ENCODE data around the gene ITPR2.

The ITPR2 gene

DNA sequence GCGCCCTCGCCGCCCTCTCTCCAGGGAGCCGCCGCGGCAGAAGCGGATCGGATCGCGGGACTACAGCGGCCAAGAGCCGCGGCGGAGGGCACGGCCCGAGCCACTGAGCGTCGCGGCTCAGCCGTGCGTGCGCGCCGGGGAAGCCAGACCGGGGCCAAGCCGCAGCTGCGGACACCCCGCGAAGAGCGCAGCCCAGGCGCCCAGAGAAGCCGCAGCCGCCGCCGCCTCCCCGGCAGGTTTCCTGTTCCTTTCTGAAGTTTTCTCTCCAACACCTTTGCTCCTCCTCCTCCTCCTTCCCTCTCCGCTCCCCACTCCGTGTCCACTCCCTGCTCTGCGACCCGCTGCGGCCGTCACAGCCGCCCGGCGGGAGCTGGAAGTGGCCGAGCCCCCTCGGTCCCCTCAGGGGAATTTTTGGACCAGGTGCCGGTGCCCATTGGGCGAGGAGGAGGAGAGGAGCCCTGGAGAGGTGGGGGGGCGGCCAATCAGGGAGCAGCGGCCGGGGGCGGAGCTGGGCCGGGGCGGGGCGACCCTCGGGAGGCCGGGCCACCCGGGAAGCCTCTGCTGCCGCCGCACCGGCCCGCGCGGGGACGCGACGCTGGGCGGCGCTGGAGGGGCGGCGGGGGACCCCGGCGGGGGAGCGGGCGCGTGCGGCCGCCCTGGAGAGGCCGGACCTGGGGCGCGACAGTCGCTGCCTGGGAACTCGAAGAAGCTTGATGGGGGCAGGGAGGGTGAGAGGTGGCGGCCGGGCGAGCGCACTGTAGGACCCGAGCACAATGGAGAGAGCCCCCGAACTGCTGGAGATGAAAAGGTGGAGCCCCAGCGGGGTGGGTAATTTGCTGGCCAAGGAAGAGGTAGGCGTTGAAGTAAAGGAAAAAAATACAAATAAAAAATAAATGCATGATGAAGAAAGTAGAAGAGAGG is at the start of gene ITPR2:
Gene ITPR2, minus strand, starts transcription at position 373 of the 921 bp plus-strand sequence. CDS start 413 bp downstream, outside the sequence.
- peaks cover 13% of the 10 kb centered on the region for H4K20me1 ChIP-seq
- peak within 1 kb of the TSS; percentile 81 for H3K27ac ChIP-seq
- no peak for TF ChIP-seq Cebpa-rat (IDR thresholded peaks at IDR 0.05)
- peaks cover 17% of the 10 kb centered on the region for H3K4me1 ChIP-seq
- peak within 1 kb of the TSS; percentile 92 for H3K4me3 ChIP-seq
- no peaks in the 10 kb centered on the region for H3K9me3 ChIP-seq
- no peaks in the 10 kb centered on the region for H3K27me3 ChIP-seq
- no peaks in the 10 kb centered on the region for H3K36me3 ChIP-seq
- peak within 1 kb of the TSS; percentile 85 for H3K9ac ChIP-seq
- H3K4me2 ChIP-seq: peak within 1 kb of the TSS; percentile 85

DNA sequence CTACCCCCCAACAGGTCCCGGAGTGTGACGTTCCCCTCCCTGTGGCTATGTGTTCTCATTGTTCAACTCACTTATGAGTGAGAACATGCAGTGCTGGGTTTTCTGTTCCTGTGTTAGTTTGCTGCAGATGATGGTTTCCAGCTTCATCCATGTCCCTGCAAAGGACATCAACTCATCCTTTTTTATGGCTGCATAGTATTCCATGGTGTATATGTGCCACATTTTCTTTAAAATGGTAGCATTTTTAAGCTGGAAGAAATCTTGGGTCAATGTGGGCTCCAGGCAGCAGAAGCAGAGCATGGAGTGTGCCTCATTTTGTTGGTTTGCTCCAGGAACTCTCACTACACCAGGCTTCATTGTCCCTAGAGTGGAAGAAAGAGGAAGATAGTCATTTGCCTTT is 47.6 kb upstream of the ITPR2 start:
- no peak overlapping the region for H3K4me2 ChIP-seq
- no peaks in the 10 kb centered on the region for H4K20me1 ChIP-seq
- no peaks in the 10 kb centered on the region for H3K36me3 ChIP-seq
- TF ChIP-seq Cebpa-rat (IDR thresholded peaks at IDR 0.05): no peak
- peaks cover 19% of the 10 kb centered on the region; the same call in 1 of the 2 replicates for H3K9me3 ChIP-seq
- no peaks in the 10 kb centered on the region for H3K27me3 ChIP-seq
- no peak overlapping the region for H3K4me3 ChIP-seq
- no peak overlapping the region for H3K27ac ChIP-seq
- H3K4me1 ChIP-seq: peaks cover 18% of the 10 kb centered on the region
- no peak overlapping the region for H3K9ac ChIP-seq

DNA sequence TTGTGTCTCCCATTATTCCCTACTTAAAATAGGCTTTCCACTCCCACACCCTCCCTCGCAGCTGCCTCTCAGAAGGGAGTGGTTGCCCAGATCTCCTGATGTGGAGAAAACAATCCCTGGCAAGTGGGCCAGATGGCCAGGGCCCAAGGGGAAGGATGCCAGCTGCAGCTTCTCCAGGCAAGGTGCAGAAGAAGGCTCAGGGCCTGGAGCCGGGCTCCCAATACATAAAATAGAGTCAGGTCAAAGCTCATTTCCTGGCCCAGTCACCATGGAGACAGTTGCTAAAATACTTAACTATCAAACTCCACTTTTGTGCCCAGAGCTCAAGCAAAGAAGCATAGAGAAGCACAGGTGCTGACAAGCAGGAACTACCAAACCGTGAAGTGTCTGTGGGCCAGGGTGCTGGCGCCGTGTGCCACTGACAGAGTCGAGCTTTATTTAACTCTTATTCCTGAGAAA is 45.7 kb upstream of the ITPR2 start:
- Histone ChIP-seq H3K9ac (no peak overlapping the region), H3K27ac (0 out of 2 replicates have a peak overlapping the region, but pooled peaks have one; percentile 2), H3K4me1 (peaks cover 15% of the 10 kb centered on the region), H3K4me3 (no peak overlapping the region), H4K20me1 (no peaks in the 10 kb centered on the region), H3K27me3 (no peaks in the 10 kb centered on the region), H3K9me3 (peaks cover 14% of the 10 kb centered on the region; the same call in 1 of the 2 replicates), H3K4me2 (peak overlapping the region; percentile 68), H3K36me3 (no peaks in the 10 kb centered on the region)
- no peak for TF ChIP-seq Cebpa-rat (IDR thresholded peaks at IDR 0.05)

DNA sequence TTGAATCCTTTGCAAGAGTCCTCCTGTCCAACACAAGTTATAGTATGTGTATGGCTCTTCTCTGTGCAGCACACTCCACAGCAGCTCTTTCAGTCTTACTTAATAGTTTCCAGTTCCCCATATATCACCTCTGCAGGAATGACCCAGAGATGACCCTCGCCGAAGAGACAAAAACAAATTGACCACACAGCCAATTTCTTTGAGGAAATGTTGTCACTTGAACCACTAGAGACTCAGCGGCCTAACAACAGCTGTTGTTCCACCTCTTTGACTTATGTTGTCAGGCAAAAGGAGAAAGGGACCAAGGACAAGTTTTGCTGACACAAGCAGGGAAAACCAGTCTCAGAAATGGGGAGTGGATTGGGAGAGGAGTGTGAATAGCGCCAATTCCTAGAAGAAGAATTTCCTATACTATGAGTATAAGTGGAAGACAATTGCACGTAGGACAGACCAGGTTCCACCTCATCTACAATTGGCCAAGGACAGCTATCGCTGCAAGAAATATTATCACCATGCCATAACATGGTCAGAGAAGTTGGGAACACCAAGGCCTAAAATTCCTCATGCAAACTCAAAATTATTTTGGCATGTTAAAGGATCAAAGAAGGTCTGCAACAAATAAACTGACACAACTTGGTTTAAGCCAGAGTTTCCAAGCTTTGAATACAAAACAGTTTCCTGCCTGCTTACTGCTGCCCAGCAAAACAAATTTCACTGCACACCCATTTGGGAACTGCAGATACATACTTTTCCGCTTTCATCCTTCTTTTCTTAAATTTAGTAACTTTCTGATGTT is 41.7 kb upstream of the ITPR2 start:
- Histone ChIP-seq H3K27me3 (no peaks in the 10 kb centered on the region), H3K4me2 (no peak overlapping the region), H3K9me3 (peaks cover 8% of the 10 kb centered on the region; the same call in 1 of the 2 replicates), H3K36me3 (no peaks in the 10 kb centered on the region), H3K9ac (no peak overlapping the region), H3K4me1 (peaks cover 15% of the 10 kb centered on the region), H4K20me1 (no peaks in the 10 kb centered on the region), H3K27ac (no peak overlapping the region), H3K4me3 (no peak overlapping the region)
- no peak for TF ChIP-seq Cebpa-rat (IDR thresholded peaks at IDR 0.05)

GRCh38 chr12:26872625-26873024 is 39.6 kb upstream of the ITPR2 start:
- no peak overlapping the region for H3K27ac ChIP-seq
- no peaks in the 10 kb centered on the region for H3K4me1 ChIP-seq
- H3K9me3 ChIP-seq: peaks cover 7% of the 10 kb centered on the region; the same call in 1 of the 2 replicates
- no peak for TF ChIP-seq Cebpa-rat (IDR thresholded peaks at IDR 0.05)
- no peaks in the 10 kb centered on the region for H4K20me1 ChIP-seq
- no peak overlapping the region for H3K4me2 ChIP-seq
- no peaks in the 10 kb centered on the region for H3K36me3 ChIP-seq
- no peak overlapping the region for H3K4me3 ChIP-seq
- H3K9ac ChIP-seq: no peak overlapping the region
- no peaks in the 10 kb centered on the region for H3K27me3 ChIP-seq

- no peak overlapping the region for H3K4me2 ChIP-seq
- no peak overlapping the region for H3K27ac ChIP-seq
- H3K4me1 ChIP-seq: peaks cover 6% of the 10 kb centered on the region
- H3K4me3 ChIP-seq: no peak overlapping the region
- no peaks in the 10 kb centered on the region for H4K20me1 ChIP-seq
- no peak overlapping the region for H3K9ac ChIP-seq
- H3K27me3 ChIP-seq: no peaks in the 10 kb centered on the region
- no peaks in the 10 kb centered on the region for H3K36me3 ChIP-seq
- 0 out of 2 replicates have a peak, but pooled peaks cover under 1% of the 10 kb centered on the region for H3K9me3 ChIP-seq
- TF ChIP-seq Cebpa-rat (IDR thresholded peaks at IDR 0.05): no peak
Measured at GRCh38 chr12:26871985-26872384, 39.0 kb upstream of the ITPR2 start.

DNA sequence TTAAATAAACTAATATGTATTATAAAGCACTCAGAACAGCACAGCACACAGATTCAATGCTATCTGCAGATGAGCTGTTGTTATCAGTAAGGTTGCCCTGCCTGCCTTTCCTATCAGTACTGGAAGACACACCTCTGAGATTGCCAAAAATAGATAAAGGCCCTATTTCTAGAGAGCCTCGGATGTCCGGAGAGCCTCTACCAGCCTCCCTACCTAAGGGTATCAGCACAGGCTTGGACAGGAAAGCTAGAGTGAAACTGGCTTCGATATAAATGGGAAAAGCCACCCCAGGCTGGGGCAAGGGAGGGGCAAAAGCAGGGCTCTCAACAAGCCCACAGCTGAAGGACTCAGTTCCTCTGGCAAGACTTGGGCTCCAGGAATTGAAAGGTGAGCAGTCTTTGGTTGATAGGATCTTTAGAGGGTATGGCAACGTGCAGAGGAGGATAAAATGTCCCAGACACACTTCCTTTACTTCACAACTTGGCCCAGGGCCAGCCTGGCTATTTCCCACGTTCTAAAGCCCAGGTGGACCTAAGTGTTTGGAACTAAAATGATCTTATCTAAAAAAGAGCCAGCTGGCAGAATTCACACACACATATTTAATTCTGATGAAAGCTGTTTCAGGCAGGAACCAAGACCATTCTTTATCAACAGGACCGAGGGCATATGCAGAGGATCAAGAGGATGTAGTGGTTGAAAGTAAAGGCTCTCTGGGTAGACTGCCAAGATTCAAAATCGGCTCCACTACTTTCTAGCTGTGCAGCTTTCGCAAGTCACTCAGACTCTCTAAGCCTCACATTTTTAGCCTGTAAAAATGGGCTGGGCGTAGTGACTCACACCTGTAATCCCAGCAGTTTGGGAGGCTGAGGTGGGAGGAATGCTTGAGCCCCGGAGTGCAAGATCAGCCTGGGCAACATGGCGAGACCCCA is 37.8 kb upstream of the ITPR2 start:
- no peak for TF ChIP-seq Cebpa-rat (IDR thresholded peaks at IDR 0.05)
- H3K27me3 ChIP-seq: no peaks in the 10 kb centered on the region
- H3K4me3 ChIP-seq: no peak overlapping the region
- no peaks in the 10 kb centered on the region for H4K20me1 ChIP-seq
- H3K4me1 ChIP-seq: peaks cover 12% of the 10 kb centered on the region
- no peak overlapping the region for H3K4me2 ChIP-seq
- H3K36me3 ChIP-seq: no peaks in the 10 kb centered on the region
- no peak overlapping the region for H3K9ac ChIP-seq
- H3K9me3 ChIP-seq: no peaks in the 10 kb centered on the region
- H3K27ac ChIP-seq: no peak overlapping the region

DNA sequence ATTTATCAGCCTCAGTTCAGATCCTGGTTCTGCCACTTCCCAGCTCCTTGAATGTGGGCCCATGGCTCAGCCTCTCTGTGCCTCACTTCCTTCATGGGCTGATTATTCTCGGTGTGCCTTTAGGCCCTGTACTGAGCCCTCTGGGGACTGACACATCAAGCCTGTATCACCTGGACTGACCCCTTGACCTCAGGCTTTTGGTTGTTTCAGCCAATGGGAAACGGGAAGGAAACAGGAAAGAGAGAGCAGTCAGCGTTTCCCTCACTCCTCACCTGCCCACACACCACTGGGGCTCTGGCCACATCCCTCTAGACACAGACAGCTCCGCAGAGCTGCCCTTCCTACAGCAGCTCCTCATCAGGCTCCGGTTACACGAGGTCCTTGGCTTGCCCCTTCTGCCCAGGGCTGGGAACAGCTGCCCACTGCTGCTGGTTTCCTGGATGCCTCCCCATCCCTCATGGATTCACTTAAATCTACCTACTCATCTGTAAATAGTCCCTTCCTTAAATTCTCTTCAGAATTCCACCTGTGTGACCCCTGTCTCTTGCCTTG is 37.0 kb upstream of the ITPR2 start:
- H3K36me3 ChIP-seq: no peaks in the 10 kb centered on the region
- H3K27ac ChIP-seq: 0 out of 2 replicates have a peak overlapping the region, but pooled peaks have one; percentile 13
- H3K9me3 ChIP-seq: no peaks in the 10 kb centered on the region
- peaks cover 12% of the 10 kb centered on the region for H3K4me1 ChIP-seq
- H4K20me1 ChIP-seq: no peaks in the 10 kb centered on the region
- TF ChIP-seq Cebpa-rat (IDR thresholded peaks at IDR 0.05): no peak
- no peak overlapping the region for H3K9ac ChIP-seq
- H3K4me2 ChIP-seq: no peak overlapping the region
- no peak overlapping the region for H3K4me3 ChIP-seq
- H3K27me3 ChIP-seq: no peaks in the 10 kb centered on the region

- Histone ChIP-seq H4K20me1 (no peaks in the 10 kb centered on the region), H3K27ac (no peak overlapping the region), H3K9ac (no peak overlapping the region), H3K27me3 (no peaks in the 10 kb centered on the region), H3K4me3 (no peak overlapping the region), H3K4me1 (peaks cover 12% of the 10 kb centered on the region), H3K9me3 (no peaks in the 10 kb centered on the region), H3K36me3 (no peaks in the 10 kb centered on the region), H3K4me2 (no peak overlapping the region)
- TF ChIP-seq Cebpa-rat (IDR thresholded peaks at IDR 0.05): no peak
Measured at GRCh38 chr12:26869104-26869494, 36.1 kb upstream of the ITPR2 start.

Data from BLaER1 (cell line).